HepG2 (cell line): ENCODE measurements around the gene PXYLP1. TPM values are rescaled to one million over a fixed set of nuclear protein-coding genes. Genes with fewer than 3 reads are reported as not detected.

Source experiments
- DNMT1 ChIP-seq: sonication (generic); formaldehyde crosslinking; IDR thresholded peaks from 2 replicates; pipeline ENCODE4 v1.5.1; 2020; ENCODE audit warnings: mild to moderate bottlenecking, missing genetic modification reagents
- ELF1 ChIP-seq: sonication (generic); formaldehyde crosslinking; IDR thresholded peaks from 2 replicates; pipeline ENCODE4 v1.4.0; 2020; ENCODE audit warnings: missing genetic modification reagents
- ISL2 ChIP-seq: sonication (generic); formaldehyde crosslinking; IDR thresholded peaks from 2 replicates; pipeline ENCODE4 v1.5.0; 2020; ENCODE audit warnings: missing genetic modification reagents
- JDP2 ChIP-seq: sonication (generic); formaldehyde crosslinking; IDR thresholded peaks from 2 replicates; pipeline ENCODE4 v1.8.1; 2022; ENCODE audit warnings: missing genetic modification reagents, borderline replicate concordance
- MYNN ChIP-seq: sonication (generic); formaldehyde crosslinking; IDR thresholded peaks from 2 replicates; pipeline ENCODE4 v1.4.0; 2020; ENCODE audit warnings: mild to moderate bottlenecking, low read depth, missing genetic modification reagents
- NFRKB ChIP-seq: fragments of 450-650 bp; IDR thresholded peaks from 2 replicates; pipeline ENCODE4 v1.6.1; 2017
- NR2F2 ChIP-seq: IDR thresholded peaks from 2 replicates; pipeline ENCODE4 v1.6.1; 2012; ENCODE audit warnings: low read depth, inconsistent platforms, borderline replicate concordance
- RELA ChIP-seq: sonication (generic); formaldehyde crosslinking; IDR thresholded peaks from 2 replicates; pipeline ENCODE4 v1.4.0; 2020; ENCODE audit warnings: missing genetic modification reagents
- RNF219 ChIP-seq: sonication (generic); formaldehyde crosslinking; IDR thresholded peaks from 2 replicates; pipeline ENCODE4 v1.5.0; 2020; ENCODE audit warnings: mild to moderate bottlenecking, missing genetic modification reagents
- ZBTB7B ChIP-seq: sonication (generic); formaldehyde crosslinking; IDR thresholded peaks from 2 replicates; pipeline ENCODE4 v1.4.0; 2020; ENCODE audit warnings: missing genetic modification reagents
- ZFY ChIP-seq: sonication (generic); formaldehyde crosslinking; IDR thresholded peaks from 2 replicates; pipeline ENCODE4 v1.4.0; 2020; ENCODE audit warnings: missing genetic modification reagents
- ZMYM2 ChIP-seq: sonication (generic); formaldehyde crosslinking; IDR thresholded peaks from 2 replicates; pipeline ENCODE4 v1.8.0; 2022; ENCODE audit warnings: mild to moderate bottlenecking, missing genetic modification reagents
- ZNF138 ChIP-seq: sonication (generic); formaldehyde crosslinking; IDR thresholded peaks from 2 replicates; pipeline ENCODE4 v1.5.0; 2020; ENCODE audit warnings: mild to moderate bottlenecking, low read depth, missing genetic modification reagents
- ZNF263 ChIP-seq: sonication (generic); formaldehyde crosslinking; IDR thresholded peaks from 2 replicates; pipeline ENCODE4 v1.4.0; 2020; ENCODE audit warnings: missing genetic modification reagents
- ZNF484 ChIP-seq: sonication (generic); formaldehyde crosslinking; IDR thresholded peaks from 2 replicates; pipeline ENCODE4 v1.5.1; 2020; ENCODE audit warnings: mild to moderate bottlenecking, low read depth, missing genetic modification reagents, borderline replicate concordance
- ZSCAN5A ChIP-seq: sonication (generic); formaldehyde crosslinking; IDR thresholded peaks from 2 replicates; pipeline ENCODE4 v1.8.0; 2022; ENCODE audit warnings: mild to moderate bottlenecking, missing genetic modification reagents, borderline replicate concordance
- polyA plus RNA-seq, 8 experiments: library from polyadenylated mRNA; depleted of rRNA in 3 of 8; stranded (reverse) in 7 of 8; unstranded in 1 of 8; fragments of >200 nt; fragmentation: Illumina TruSeq in 4 of 8; extraction: Trizol in 4 of 8; gene quantifications; 2 replicates each; pipeline versions ENCODE4 v1.2.1 to v1.2.3, GENCODE V29; 2011 to 2016; ENCODE audit warnings: low read depth in 4 of 8, missing spikeins in 1 of 8, mixed read lengths in 1 of 8; ENCODE audit not compliant: insufficient read depth in 1 of 8
- total RNA-seq, 5 experiments: library from RNA; depleted of rRNA; stranded (reverse); fragments of >200 nt; fragmentation: Illumina TruSeq; extraction: Trizol; gene quantifications; 2 replicates each; pipeline ENCODE4 v1.2.3, GENCODE V29; 2016; ENCODE audit warnings: low read depth in 1 of 5
- TF ChIP-seq, protein P1 (sequence below): sonication (generic); formaldehyde crosslinking; IDR thresholded peaks from 2 replicates; pipeline ENCODE4 v1.4.0; 2020; ENCODE audit warnings: missing genetic modification reagents, borderline replicate concordance
- TF ChIP-seq, protein P2 (sequence below): sonication (generic); formaldehyde crosslinking; IDR thresholded peaks from 2 replicates; pipeline ENCODE4 v1.4.0; 2020; ENCODE audit warnings: mild to moderate bottlenecking, missing genetic modification reagents

PXYLP1 gene
- total and polyA plus RNA-seq, 2 of the 13 experiments (the other 11 are each of a cell fraction or from before 2014, with no cell fraction given) = 4.9 to 8.1 TPM

- TF ChIP-seq RNF219 (CRISPR knock-in tag) (no peak), ELF1 (peak; percentile 100), ZBTB7B (CRISPR knock-in tag) (peak; percentile 18; the same call in 1 of the 2 replicates), JDP2 (no peak), NR2F2 (no peak; the same call in 1 of the 2 replicates), ZNF138 (CRISPR knock-in tag) (no peak), ZSCAN5A (peak; percentile 40; the same call in 1 of the 2 replicates), ZNF484 (CRISPR knock-in tag) (no peak), NFRKB (no peak), MYNN (CRISPR knock-in tag) (peak; percentile 30; the same call in 1 of the 2 replicates), DNMT1 (CRISPR knock-in tag) (no peak; the same call in 1 of the 2 replicates), ISL2 (peak; percentile 61; the same call in 1 of the 2 replicates), RELA (CRISPR knock-in tag) (peak; percentile 7; the same call in 1 of the 2 replicates), ZFY (CRISPR knock-in tag) (peak; percentile 94), ZNF263 (CRISPR knock-in tag) (peak; percentile 49; the same call in 1 of the 2 replicates), ZMYM2 (CRISPR knock-in tag) (no peak)
- TF ChIP-seq, protein P1, sequence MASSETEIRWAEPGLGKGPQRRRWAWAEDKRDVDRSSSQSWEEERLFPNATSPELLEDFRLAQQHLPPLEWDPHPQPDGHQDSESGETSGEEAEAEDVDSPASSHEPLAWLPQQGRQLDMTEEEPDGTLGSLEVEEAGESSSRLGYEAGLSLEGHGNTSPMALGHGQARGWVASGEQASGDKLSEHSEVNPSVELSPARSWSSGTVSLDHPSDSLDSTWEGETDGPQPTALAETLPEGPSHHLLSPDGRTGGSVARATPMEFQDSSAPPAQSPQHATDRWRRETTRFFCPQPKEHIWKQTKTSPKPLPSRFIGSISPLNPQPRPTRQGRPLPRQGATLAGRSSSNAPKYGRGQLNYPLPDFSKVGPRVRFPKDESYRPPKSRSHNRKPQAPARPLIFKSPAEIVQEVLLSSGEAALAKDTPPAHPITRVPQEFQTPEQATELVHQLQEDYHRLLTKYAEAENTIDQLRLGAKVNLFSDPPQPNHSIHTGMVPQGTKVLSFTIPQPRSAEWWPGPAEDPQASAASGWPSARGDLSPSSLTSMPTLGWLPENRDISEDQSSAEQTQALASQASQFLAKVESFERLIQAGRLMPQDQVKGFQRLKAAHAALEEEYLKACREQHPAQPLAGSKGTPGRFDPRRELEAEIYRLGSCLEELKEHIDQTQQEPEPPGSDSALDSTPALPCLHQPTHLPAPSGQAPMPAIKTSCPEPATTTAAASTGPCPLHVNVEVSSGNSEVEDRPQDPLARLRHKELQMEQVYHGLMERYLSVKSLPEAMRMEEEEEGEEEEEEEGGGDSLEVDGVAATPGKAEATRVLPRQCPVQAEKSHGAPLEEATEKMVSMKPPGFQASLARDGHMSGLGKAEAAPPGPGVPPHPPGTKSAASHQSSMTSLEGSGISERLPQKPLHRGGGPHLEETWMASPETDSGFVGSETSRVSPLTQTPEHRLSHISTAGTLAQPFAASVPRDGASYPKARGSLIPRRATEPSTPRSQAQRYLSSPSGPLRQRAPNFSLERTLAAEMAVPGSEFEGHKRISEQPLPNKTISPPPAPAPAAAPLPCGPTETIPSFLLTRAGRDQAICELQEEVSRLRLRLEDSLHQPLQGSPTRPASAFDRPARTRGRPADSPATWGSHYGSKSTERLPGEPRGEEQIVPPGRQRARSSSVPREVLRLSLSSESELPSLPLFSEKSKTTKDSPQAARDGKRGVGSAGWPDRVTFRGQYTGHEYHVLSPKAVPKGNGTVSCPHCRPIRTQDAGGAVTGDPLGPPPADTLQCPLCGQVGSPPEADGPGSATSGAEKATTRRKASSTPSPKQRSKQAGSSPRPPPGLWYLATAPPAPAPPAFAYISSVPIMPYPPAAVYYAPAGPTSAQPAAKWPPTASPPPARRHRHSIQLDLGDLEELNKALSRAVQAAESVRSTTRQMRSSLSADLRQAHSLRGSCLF (CRISPR knock-in tag) = peak; percentile 15; the same call in 1 of the 2 replicates
- TF ChIP-seq, protein P2, sequence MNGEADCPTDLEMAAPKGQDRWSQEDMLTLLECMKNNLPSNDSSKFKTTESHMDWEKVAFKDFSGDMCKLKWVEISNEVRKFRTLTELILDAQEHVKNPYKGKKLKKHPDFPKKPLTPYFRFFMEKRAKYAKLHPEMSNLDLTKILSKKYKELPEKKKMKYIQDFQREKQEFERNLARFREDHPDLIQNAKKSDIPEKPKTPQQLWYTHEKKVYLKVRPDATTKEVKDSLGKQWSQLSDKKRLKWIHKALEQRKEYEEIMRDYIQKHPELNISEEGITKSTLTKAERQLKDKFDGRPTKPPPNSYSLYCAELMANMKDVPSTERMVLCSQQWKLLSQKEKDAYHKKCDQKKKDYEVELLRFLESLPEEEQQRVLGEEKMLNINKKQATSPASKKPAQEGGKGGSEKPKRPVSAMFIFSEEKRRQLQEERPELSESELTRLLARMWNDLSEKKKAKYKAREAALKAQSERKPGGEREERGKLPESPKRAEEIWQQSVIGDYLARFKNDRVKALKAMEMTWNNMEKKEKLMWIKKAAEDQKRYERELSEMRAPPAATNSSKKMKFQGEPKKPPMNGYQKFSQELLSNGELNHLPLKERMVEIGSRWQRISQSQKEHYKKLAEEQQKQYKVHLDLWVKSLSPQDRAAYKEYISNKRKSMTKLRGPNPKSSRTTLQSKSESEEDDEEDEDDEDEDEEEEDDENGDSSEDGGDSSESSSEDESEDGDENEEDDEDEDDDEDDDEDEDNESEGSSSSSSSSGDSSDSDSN (CRISPR knock-in tag) = peak; percentile 38; the same call in 1 of the 2 replicates
Measured at GRCh38 chr3:141311496-141312353, 80.1 kb downstream of the PXYLP1 start (continued).
